GOT3 (cell line): ENCODE measurements around the gene GPR156.
"Not testable (repeated sequence)": the region's sequence is repeated elsewhere in the genome, so short reads cannot be mapped to it uniquely, and the experiment has no call there.

Experiments used
- DNase-seq: peaks from one replicate; lab custom pipeline; 2025; ENCODE audit warnings: mixed read lengths; lab: John Stamatoyannopoulos, UW

Gene GPR156

GRCh38 chr3:120274739-120275167 lies 10.3 kb downstream of the GPR156 start:
- DNase-seq: no peak

DNA sequence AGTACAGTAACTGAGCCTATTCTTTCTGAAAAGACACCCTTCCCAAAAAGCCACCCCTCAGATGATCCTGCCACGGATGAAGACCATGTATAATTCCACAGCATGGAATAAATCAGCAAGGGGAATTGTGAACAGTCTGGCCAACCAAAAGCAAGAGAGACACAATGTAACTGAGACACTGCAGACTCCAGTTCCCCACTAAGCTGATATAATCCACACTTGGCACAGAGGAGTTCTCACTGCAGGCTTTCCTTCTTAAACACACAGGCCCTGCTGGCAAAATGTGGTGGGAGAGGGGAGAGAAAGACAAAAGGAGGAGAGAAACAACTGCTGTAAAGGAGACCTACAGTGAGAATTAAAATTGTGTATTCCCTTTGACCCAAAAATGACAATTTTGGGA lies 12.7 kb downstream of the GPR156 start:
- DNase-seq: no peak

DNA sequence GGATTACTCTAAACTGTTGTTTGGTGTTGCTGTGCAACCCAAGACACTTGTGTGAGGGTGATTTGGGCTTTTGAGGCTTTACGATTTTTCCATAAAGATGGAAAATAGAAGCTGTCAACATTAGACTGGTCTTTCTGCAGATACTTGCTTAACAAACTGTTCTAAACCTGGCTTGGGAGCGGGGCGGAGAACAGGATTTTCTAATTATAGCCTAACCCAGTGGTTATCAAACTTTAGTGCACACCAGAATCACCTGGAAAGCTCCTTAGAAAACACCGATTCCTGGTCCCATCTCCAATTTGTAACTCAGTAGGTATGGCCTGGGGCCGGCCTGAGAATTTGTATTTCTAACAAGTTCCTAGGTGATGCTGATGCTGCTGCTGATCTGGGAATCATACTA lies 19.0 kb downstream of the GPR156 start:
- DNase-seq: no peak

DNA sequence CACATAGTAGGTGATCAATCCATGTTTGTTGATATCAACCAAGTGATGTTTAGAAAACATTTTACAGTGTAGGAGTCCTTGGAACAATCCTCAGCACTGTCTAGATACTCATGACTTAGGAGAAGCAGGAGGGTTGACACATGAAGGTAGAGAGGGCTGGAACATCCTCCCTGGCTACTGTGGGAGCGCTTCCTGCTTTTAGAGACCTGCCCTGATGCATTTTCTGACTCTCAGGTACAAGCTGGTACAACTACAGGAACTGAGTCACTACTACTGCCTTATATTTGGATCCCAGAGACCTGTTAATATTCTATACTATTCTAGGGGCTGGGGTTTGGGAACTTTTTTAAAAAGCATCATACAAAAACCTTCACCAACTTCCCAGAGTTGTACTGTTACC lies 20.1 kb downstream of the GPR156 start:
- DNase-seq: no peak

- no peak for DNase-seq
Measured at GRCh38 chr3:120263792-120264191, 21.2 kb downstream of the GPR156 start.

GRCh38 chr3:120258009-120258408 lies 27.0 kb downstream of the GPR156 start:
- no peak for DNase-seq

- DNase-seq: no peak
Measured at GRCh38 chr3:120245386-120245785, 39.6 kb downstream of the GPR156 start.

DNA sequence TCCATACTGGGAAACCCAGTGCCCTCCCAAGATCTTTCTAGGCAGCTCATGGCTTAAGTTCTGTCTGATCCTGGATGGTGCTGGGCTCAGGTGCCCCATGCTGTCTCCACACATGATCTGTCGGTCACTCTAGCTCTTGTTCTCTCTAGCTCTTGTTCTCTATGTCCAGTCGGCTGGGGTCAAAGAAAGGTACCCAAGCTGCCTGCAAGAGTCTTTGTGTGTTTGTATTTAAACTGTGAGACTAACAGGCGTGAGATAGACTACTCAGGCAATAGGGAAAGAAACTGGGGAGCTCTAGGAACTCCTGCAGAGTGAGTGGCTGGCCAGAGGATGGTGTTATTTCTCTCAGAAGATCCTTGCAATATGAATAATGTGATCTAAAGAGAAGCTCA lies 40.2 kb downstream of the GPR156 start:
- no peak for DNase-seq

- no peak for DNase-seq
Measured at GRCh38 chr3:120239644-120240043, 45.4 kb downstream of the GPR156 start.

GRCh38 chr3:120227710-120228347 lies 57.2 kb downstream of the GPR156 start:
- no peak for DNase-seq

- DNase-seq: no peak
Measured at GRCh38 chr3:120224237-120224636, 60.8 kb downstream of the GPR156 start.

- no peak for DNase-seq
Measured at GRCh38 chr3:120218981-120219380, 66.0 kb downstream of the GPR156 start.

GRCh38 chr3:120216633-120217032 lies 68.4 kb downstream of the GPR156 start:
- DNase-seq: not testable (repeated sequence)

GRCh38 chr3:120214176-120214575 lies 70.8 kb downstream of the GPR156 start:
- DNase-seq: no peak

GRCh38 chr3:120212505-120212904 lies 72.5 kb downstream of the GPR156 start:
- DNase-seq: no peak

- no peak for DNase-seq
Measured at GRCh38 chr3:120209425-120209824, 75.6 kb downstream of the GPR156 start.

GRCh38 chr3:120204338-120204737 lies 80.7 kb downstream of the GPR156 start:
- DNase-seq: no peak

DNA sequence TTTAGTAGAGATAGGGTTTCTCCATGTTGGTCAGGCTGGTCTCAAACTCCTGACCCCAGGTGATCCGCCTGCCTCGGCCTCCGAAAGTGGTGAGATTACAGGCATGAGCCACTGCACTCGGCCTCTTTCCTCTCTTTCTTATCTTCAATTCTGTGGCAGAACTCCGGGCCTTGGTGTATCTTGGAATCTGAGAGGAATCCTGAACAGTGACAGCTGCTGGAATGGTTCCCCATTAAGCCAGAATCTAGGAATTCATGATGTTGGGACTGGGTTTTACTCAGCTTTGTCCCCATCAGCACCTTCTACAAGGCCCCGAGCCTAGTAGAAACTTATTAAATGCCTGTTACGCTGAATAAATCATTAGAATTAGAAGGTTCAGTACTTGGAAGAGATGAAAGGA lies 81.4 kb downstream of the GPR156 start:
- DNase-seq: no peak

- DNase-seq: no peak
Measured at GRCh38 chr3:120203016-120203415, 82.0 kb downstream of the GPR156 start.

DNA sequence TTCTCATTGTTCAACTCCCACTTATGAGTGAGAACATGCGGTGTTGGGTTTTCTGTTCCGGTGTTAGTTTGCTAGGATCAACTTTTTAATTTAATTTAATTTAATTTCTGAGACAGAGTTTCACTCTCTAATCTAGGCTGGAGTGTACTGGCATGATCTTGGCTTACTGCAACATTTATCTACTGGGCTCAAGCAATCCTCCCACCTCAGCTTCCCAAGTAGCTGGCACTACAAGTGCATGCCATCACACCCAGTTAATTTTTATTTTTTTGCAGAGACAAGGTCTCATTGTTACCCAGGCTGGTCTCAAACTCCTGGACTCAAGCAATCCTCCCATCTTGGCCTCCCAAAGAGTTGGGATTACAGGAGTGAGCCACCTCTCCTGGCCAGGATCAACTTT lies 82.7 kb downstream of the GPR156 start:
- no peak for DNase-seq

GRCh38 chr3:120200493-120201235 lies 84.4 kb downstream of the GPR156 start:
- no peak for DNase-seq

DNA sequence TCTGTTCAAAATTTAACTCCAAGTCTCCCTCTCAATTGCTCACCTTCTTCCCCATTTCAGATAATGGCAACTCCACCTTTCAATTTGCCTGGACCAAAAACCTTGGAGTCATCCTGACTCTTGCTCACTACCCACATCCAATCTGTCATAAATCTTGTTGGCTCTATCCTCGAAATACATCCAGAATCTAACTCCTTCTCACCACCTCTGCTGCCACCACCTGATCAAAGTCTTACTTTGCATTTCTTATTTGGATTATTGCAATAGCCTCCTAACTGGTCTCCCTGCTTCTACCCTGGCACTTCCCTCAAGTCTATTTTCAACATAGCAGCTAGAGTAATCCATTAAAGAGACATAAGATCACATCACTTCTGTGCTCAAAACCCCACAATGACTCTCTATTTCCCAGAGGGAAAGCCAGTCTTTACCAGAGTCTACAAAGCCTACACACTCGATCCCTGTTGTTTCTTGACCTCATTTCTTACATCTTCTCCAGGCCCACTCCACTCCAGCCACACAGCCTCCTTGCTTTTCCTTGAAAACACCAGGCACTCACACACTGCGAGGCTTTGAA lies 86.6 kb downstream of the GPR156 start:
- no peak for DNase-seq

DNA sequence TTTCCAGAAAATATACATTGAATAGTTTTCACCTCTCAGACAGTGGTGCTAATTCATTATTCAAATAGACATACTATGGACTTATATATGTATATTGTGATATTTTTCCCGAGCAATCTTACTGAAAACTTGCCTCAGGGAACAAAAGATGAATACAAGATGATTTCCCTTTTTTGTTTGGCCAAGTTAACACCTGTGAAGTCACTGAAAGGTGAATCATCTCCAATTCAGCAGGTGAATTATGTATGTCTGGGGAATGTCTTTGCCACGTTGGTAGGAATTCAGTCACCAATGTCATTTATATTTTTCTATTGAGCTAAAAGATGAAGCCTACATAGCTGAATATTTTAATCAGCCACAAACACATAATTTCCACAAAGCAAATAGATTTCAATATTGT lies 88.2 kb downstream of the GPR156 start:
- no peak for DNase-seq
